ENCODE results near the gene STMND1.
"Not testable (repeated sequence)": the region's sequence is repeated elsewhere in the genome, so short reads cannot be mapped to it uniquely, and the experiment has no call there.

Gene STMND1

GRCh38 chr6:17073596-17073995, 28.3 kb upstream of the STMND1 start:
- not testable (repeated sequence) for H3K27ac ChIP-seq (ENCODE audit: low read length); H3K27me3 ChIP-seq (ENCODE audit: insufficient read depth, low read length); H3K36me3 ChIP-seq (ENCODE audit: insufficient read depth, low read depth, low read length); H3K4me1 ChIP-seq (ENCODE audit: insufficient read depth, low read length); H3K9ac ChIP-seq (ENCODE audit: low read depth, low read length); H3K4me3 ChIP-seq (ENCODE audit: low read length)
- peaks cover 13% of the 10 kb centered on the region for H3K9me3 ChIP-seq (ENCODE audit: insufficient read depth, low read depth, low read length)

DNA sequence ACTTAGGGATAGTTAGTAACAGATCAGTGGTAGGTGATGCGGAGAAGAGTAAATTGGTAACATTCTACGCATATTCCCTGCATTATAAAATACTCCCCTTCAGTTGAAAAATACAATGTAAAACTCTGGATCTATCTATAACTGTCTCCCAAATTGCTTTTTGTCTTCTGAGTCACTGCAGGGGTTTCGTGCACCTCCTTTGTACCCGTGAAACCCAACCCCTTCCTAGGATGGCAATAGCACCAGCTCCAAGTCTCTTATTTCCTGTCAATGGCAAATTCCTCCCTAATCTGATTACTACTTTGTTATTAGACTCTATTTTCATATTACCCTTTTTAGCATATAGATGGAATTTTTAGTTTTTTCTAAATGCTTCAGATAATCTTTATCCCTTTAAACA, 20.6 kb upstream of the STMND1 start:
- no peaks in the 10 kb centered on the region for H3K27me3 ChIP-seq (ENCODE audit: insufficient read depth, low read length)
- H3K4me3 ChIP-seq (ENCODE audit: low read length), result no peak overlapping the region
- H3K9ac ChIP-seq (ENCODE audit: low read depth, low read length), result no peak overlapping the region
- no peak overlapping the region for H3K27ac ChIP-seq (ENCODE audit: low read length)
- no peaks in the 10 kb centered on the region for H3K4me1 ChIP-seq (ENCODE audit: insufficient read depth, low read length)
- no peaks in the 10 kb centered on the region for H3K36me3 ChIP-seq (ENCODE audit: insufficient read depth, low read depth, low read length)
- no peaks in the 10 kb centered on the region for H3K9me3 ChIP-seq (ENCODE audit: insufficient read depth, low read depth, low read length)

GRCh38 chr6:17081860-17082508, 19.9 kb upstream of the STMND1 start:
- Histone ChIP-seq H3K4me1 (ENCODE audit: insufficient read depth, low read length) (no peaks in the 10 kb centered on the region), H3K9me3 (ENCODE audit: insufficient read depth, low read depth, low read length) (no peaks in the 10 kb centered on the region), H3K27me3 (ENCODE audit: insufficient read depth, low read length) (no peaks in the 10 kb centered on the region), H3K27ac (ENCODE audit: low read length) (no peak overlapping the region), H3K4me3 (ENCODE audit: low read length) (no peak overlapping the region), H3K36me3 (ENCODE audit: insufficient read depth, low read depth, low read length) (no peaks in the 10 kb centered on the region), H3K9ac (ENCODE audit: low read depth, low read length) (no peak overlapping the region)

GRCh38 chr6:17083397-17083796, 18.5 kb upstream of the STMND1 start:
- H3K9ac ChIP-seq (ENCODE audit: low read depth, low read length), result no peak overlapping the region
- no peak overlapping the region for H3K27ac ChIP-seq (ENCODE audit: low read length)
- no peaks in the 10 kb centered on the region for H3K9me3 ChIP-seq (ENCODE audit: insufficient read depth, low read depth, low read length)
- no peak overlapping the region for H3K4me3 ChIP-seq (ENCODE audit: low read length)
- H3K4me1 ChIP-seq (ENCODE audit: insufficient read depth, low read length), result no peaks in the 10 kb centered on the region
- H3K36me3 ChIP-seq (ENCODE audit: insufficient read depth, low read depth, low read length), result no peaks in the 10 kb centered on the region
- no peaks in the 10 kb centered on the region for H3K27me3 ChIP-seq (ENCODE audit: insufficient read depth, low read length)

GRCh38 chr6:17086469-17086868, 15.4 kb upstream of the STMND1 start:
- Histone ChIP-seq H3K9me3 (ENCODE audit: insufficient read depth, low read depth, low read length) (no peaks in the 10 kb centered on the region), H3K36me3 (ENCODE audit: insufficient read depth, low read depth, low read length) (no peaks in the 10 kb centered on the region), H3K4me1 (ENCODE audit: insufficient read depth, low read length) (no peaks in the 10 kb centered on the region), H3K27ac (ENCODE audit: low read length) (no peak overlapping the region), H3K4me3 (ENCODE audit: low read length) (no peak overlapping the region), H3K27me3 (ENCODE audit: insufficient read depth, low read length) (no peaks in the 10 kb centered on the region), H3K9ac (ENCODE audit: low read depth, low read length) (no peak overlapping the region)

DNA sequence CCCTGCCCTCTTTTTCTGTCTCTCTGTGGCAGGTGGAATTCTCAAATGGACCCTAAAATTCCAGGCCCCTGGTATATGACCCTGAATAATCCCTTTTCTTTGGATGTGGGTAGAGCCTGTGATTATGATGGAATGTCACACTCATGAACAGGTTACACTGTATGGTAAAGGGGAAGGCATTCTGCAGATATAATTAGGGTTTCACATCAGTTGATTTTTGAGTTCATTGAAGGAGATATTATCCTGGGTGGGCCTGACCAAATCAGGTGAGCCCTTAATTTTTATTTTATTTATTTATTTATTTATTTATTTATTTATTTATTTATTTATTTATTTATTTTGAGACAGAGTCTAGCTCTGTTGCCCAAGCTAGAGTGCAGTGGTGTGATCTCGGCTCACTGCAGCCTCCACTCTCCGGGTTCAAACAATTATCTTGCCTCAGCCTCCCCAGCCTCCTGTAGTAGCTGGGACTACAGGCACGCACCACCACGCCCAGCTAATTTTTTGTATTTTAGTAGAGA, 13.7 kb upstream of the STMND1 start:
- Histone ChIP-seq H3K36me3 (ENCODE audit: insufficient read depth, low read depth, low read length) (no peaks in the 10 kb centered on the region), H3K27ac (ENCODE audit: low read length) (no peak overlapping the region), H3K9me3 (ENCODE audit: insufficient read depth, low read depth, low read length) (no peaks in the 10 kb centered on the region), H3K4me1 (ENCODE audit: insufficient read depth, low read length) (no peaks in the 10 kb centered on the region), H3K9ac (ENCODE audit: low read depth, low read length) (no peak overlapping the region), H3K4me3 (ENCODE audit: low read length) (no peak overlapping the region), H3K27me3 (ENCODE audit: insufficient read depth, low read length) (no peaks in the 10 kb centered on the region)

- Histone ChIP-seq H3K9ac (ENCODE audit: low read depth, low read length) (no peak overlapping the region), H3K27ac (ENCODE audit: low read length) (no peak overlapping the region), H3K4me3 (ENCODE audit: low read length) (no peak overlapping the region), H3K4me1 (ENCODE audit: insufficient read depth, low read length) (no peaks in the 10 kb centered on the region), H3K9me3 (ENCODE audit: insufficient read depth, low read depth, low read length) (no peaks in the 10 kb centered on the region), H3K36me3 (ENCODE audit: insufficient read depth, low read depth, low read length) (no peaks in the 10 kb centered on the region), H3K27me3 (ENCODE audit: insufficient read depth, low read length) (no peaks in the 10 kb centered on the region)
Observed at GRCh38 chr6:17091122-17091521, 10.7 kb upstream of the STMND1 start.

DNA sequence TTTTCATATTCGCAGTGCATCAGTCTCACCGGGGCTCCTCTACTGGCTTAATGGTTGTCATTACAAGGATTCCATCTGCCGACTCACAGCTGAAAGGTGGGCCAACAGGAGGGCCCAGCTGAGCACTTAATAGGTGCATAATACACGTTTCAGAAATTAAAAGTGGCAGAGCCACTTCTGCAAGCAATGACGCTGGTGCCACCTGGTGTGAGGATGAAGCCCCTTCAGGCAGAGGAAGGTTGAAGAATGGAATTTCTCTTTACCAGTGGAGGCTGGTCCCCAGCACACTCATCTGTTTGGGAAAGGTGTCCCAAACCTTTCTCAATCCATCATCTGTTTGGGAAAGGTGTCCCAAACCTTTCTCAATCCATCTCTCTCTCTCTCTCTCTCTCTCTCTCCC, 8.2 kb upstream of the STMND1 start:
- H3K9me3 ChIP-seq (ENCODE audit: insufficient read depth, low read depth, low read length), result no peaks in the 10 kb centered on the region

DNA sequence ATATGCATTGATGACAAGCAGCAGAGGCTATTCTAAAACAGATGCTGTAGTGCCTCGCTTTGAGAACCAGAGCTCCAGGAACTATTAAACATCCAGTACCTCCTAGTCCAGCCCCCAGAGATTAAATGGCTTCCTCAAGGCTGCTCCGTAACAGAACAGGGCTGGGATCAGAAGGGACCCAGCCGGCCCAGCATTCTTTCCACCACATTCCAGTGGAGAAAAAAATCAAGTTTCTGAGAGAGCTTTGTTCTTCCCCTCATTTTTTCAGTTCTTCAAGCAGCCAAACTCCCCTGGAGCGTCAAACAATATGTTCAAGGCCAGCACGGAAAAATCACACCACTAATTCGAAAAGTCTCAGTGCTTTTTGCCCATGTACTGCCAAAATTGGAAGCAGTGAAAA, 5.8 kb upstream of the STMND1 start:
- Histone ChIP-seq H3K4me3 (ENCODE audit: low read length) (no peak overlapping the region), H3K27ac (ENCODE audit: low read length) (no peak overlapping the region), H3K9me3 (ENCODE audit: insufficient read depth, low read depth, low read length) (no peaks in the 10 kb centered on the region)

More for the DNA sequence above, 8.2 kb upstream of the STMND1 start:
- no peaks in the 10 kb centered on the region for H3K4me1 ChIP-seq (ENCODE audit: insufficient read depth, low read length)
- no peak overlapping the region for H3K27ac ChIP-seq (ENCODE audit: low read length)
- no peak overlapping the region for H3K9ac ChIP-seq (ENCODE audit: low read depth, low read length)
- no peak overlapping the region for H3K4me3 ChIP-seq (ENCODE audit: low read length)
- H3K27me3 ChIP-seq (ENCODE audit: insufficient read depth, low read length), result peaks cover 3% of the 10 kb centered on the region; the same call in 1 of the 2 replicates
- H3K36me3 ChIP-seq (ENCODE audit: insufficient read depth, low read depth, low read length), result no peaks in the 10 kb centered on the region

DNA sequence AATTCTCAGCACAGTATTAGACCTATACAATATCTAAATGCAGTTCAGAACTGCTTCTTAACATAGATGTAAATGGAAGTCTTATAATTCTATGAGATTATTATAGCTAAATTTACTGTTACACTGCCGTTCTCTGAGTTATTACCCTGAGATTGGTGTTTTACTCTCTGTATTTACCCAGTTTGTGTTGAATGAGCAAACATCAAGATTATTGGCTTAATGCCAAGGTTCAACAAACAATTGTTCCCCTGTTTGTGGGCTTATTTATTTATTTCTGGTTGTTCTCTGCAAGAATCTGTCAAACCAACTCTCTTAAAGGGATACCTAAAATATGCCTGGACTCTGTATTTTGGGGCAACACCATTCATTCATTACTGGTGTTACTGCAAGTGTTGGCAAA, 5.2 kb upstream of the STMND1 start:
- H3K9me3 ChIP-seq (ENCODE audit: insufficient read depth, low read depth, low read length), result no peaks in the 10 kb centered on the region
- no peak overlapping the region for H3K9ac ChIP-seq (ENCODE audit: low read depth, low read length)
- H3K27me3 ChIP-seq (ENCODE audit: insufficient read depth, low read length), result peaks cover 31% of the 10 kb centered on the region
- no peaks in the 10 kb centered on the region for H3K4me1 ChIP-seq (ENCODE audit: insufficient read depth, low read length)
- no peak overlapping the region for H3K27ac ChIP-seq (ENCODE audit: low read length)
- no peaks in the 10 kb centered on the region for H3K36me3 ChIP-seq (ENCODE audit: insufficient read depth, low read depth, low read length)
- no peak overlapping the region for H3K4me3 ChIP-seq (ENCODE audit: low read length)

More for the DNA sequence above, 5.8 kb upstream of the STMND1 start:
- H3K36me3 ChIP-seq (ENCODE audit: insufficient read depth, low read depth, low read length), result no peaks in the 10 kb centered on the region
- H3K4me1 ChIP-seq (ENCODE audit: insufficient read depth, low read length), result no peaks in the 10 kb centered on the region
- H3K27me3 ChIP-seq (ENCODE audit: insufficient read depth, low read length), result peaks cover 26% of the 10 kb centered on the region
- no peak overlapping the region for H3K9ac ChIP-seq (ENCODE audit: low read depth, low read length)

DNA sequence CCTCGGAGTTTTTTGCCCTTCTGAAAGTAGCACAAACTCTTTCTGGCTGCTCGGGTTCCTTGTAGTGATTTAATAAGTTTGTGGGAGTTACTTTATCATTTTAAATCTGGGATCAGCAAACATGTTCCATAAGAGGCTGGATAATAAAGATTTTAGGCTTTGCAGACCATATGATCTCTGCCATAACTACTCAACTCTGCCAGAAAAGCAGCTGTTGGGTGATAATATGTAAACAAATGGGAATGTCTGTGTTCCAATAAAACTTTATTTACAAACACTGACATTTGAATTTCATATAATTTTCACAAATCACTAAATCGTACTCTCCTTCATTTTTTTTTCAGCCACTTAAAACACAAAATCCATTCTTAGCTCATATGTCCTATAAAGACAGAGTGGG, 3.9 kb upstream of the STMND1 start:
- Histone ChIP-seq H3K4me1 (ENCODE audit: insufficient read depth, low read length) (0 out of 2 replicates have a peak, but pooled peaks cover 4% of the 10 kb centered on the region), H3K4me3 (ENCODE audit: low read length) (no peak overlapping the region), H3K9me3 (ENCODE audit: insufficient read depth, low read depth, low read length) (no peaks in the 10 kb centered on the region), H3K36me3 (ENCODE audit: insufficient read depth, low read depth, low read length) (no peaks in the 10 kb centered on the region), H3K27me3 (ENCODE audit: insufficient read depth, low read length) (peaks cover 45% of the 10 kb centered on the region), H3K9ac (ENCODE audit: low read depth, low read length) (no peak overlapping the region), H3K27ac (ENCODE audit: low read length) (no peak overlapping the region)

DNA sequence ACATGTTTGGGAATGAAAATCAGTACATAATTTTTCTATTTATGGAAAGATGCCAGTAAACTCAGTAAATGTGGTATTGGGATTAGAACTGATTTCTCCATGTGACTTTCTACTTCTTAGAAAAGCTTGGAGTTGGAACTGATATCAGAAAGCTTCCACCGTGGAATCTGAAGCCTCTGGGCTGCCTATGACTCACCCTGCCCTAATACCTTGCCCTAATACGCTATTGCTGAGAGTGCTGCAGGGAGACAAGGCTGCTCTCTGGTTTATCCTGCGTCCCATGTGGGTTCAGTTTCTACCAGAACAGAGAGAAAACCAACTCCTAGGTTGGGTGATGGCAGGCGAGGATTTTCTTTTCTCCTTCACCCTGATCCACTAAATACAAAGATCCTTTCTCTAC, 3.3 kb upstream of the STMND1 start:
- H3K4me1 ChIP-seq (ENCODE audit: insufficient read depth, low read length), result 0 out of 2 replicates have a peak, but pooled peaks cover 4% of the 10 kb centered on the region
- H3K27ac ChIP-seq (ENCODE audit: low read length), result no peak overlapping the region
- H3K4me3 ChIP-seq (ENCODE audit: low read length), result no peak overlapping the region
- H3K9ac ChIP-seq (ENCODE audit: low read depth, low read length), result no peak overlapping the region
- no peaks in the 10 kb centered on the region for H3K9me3 ChIP-seq (ENCODE audit: insufficient read depth, low read depth, low read length)
- H3K36me3 ChIP-seq (ENCODE audit: insufficient read depth, low read depth, low read length), result no peaks in the 10 kb centered on the region
- H3K27me3 ChIP-seq (ENCODE audit: insufficient read depth, low read length), result peaks cover 50% of the 10 kb centered on the region
